Right atrium auricular region (tissue), 2 donors: ENCODE results near the gene CTAGE4. TPM values are rescaled to one million over a fixed set of nuclear protein-coding genes. Genes with fewer than 3 reads are reported as not detected.
"Not testable (repeated sequence)": the region's sequence is repeated elsewhere in the genome, so short reads cannot be mapped to it uniquely, and the experiment has no call there.

Source experiments
- DNase-seq: peaks from one replicate; pipeline ENCODE4 v3.0.0-alpha.2; 2019; ENCODE audit warnings: low spot score
- H3K27ac ChIP-seq, 2 donors: fragments of 200-600 bp; sonication (generic); 1 replicate in 1 of 2; 2 replicates in 1 of 2; pipeline ENCODE4 v1.5.1; 2016 to 2019
- H3K27me3 ChIP-seq, 2 donors: fragments of 200-600 bp; sonication (generic); one replicate each; pipeline versions ENCODE4 v1.5.1 to v1.6.0; 2017 to 2019
- H3K36me3 ChIP-seq: fragments of 200-600 bp; sonication (generic); one replicate; pipeline ENCODE4 v1.5.1; 2016
- H3K4me1 ChIP-seq, 2 donors: fragments of 200-600 bp; sonication (generic); one replicate each; pipeline versions ENCODE4 v1.5.1 to v1.6.0; 2017 to 2019
- H3K4me3 ChIP-seq, 2 donors: fragments of 200-600 bp; sonication (generic); 1 replicate in 1 of 2; 2 replicates in 1 of 2; pipeline ENCODE4 v1.5.1; 2017 to 2019; ENCODE audit warnings: mild to moderate bottlenecking in 1 of 2, moderate library complexity in 1 of 2
- H3K9me3 ChIP-seq, 2 donors: fragments of 200-600 bp; sonication (generic); one replicate each; pipeline ENCODE4 v1.5.1; 2019
- total RNA-seq, 2 donors: library from RNA; depleted of rRNA; stranded (reverse); fragments of >200 nt; gene quantifications; one replicate each; pipeline ENCODE4 v1.1.0, GENCODE V29; 2016

Gene CTAGE4
- total RNA-seq, 2 donors from 2014 or later: 0.59 to 0.90 TPM

GRCh38 chr7:144195212-144195872 lies 12.1 kb downstream of the CTAGE4 start, which contains the start of gene ARHGEF35:
ARHGEF35 (minus strand) TSS chr7:144195833; CDS start chr7:144188383, 7,450 bp downstream.
- H3K9me3 ChIP-seq, DNase-seq, H3K36me3 ChIP-seq, H3K4me3 ChIP-seq, H3K4me1 ChIP-seq, H3K27ac ChIP-seq, H3K27me3 ChIP-seq: not testable (repeated sequence)

GRCh38 chr7:144198934-144199333 lies 15.7 kb downstream of the CTAGE4 start:
- H3K4me1 ChIP-seq: not testable (repeated sequence)

DNA sequence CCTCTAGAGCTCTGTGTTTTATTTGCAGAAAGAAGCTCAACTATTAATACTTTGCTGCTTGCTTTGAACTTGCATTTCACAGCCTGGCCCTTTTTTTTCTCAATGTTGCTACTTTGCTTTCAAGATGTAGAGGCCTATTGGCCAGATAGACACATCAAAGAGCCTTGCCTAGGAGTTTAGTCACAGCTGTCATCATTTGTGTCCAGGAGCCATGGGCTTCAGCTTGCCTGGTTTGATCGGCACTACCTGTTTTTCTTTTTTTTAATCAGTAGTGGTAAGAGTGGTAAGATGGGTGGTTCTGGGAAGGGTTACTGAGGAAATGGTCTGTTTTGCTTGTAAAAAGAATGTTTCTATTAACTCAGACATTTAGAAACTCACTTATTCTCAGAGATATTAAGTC lies 18.7 kb downstream of the CTAGE4 start:
- not testable (repeated sequence) for H3K27ac ChIP-seq, H3K9me3 ChIP-seq, H3K4me3 ChIP-seq, H3K36me3 ChIP-seq, H3K4me1 ChIP-seq, H3K27me3 ChIP-seq, DNase-seq

More at GRCh38 chr7:144198934-144199333, 15.7 kb downstream of the CTAGE4 start:
- H3K27ac ChIP-seq, DNase-seq, H3K36me3 ChIP-seq, H3K27me3 ChIP-seq, H3K4me3 ChIP-seq, H3K9me3 ChIP-seq: not testable (repeated sequence)

- H3K9me3 ChIP-seq, H3K4me1 ChIP-seq, H3K27me3 ChIP-seq, H3K4me3 ChIP-seq, H3K27ac ChIP-seq, DNase-seq, H3K36me3 ChIP-seq: not testable (repeated sequence)
Measured at GRCh38 chr7:144203086-144203485, 19.8 kb downstream of the CTAGE4 start.

DNA sequence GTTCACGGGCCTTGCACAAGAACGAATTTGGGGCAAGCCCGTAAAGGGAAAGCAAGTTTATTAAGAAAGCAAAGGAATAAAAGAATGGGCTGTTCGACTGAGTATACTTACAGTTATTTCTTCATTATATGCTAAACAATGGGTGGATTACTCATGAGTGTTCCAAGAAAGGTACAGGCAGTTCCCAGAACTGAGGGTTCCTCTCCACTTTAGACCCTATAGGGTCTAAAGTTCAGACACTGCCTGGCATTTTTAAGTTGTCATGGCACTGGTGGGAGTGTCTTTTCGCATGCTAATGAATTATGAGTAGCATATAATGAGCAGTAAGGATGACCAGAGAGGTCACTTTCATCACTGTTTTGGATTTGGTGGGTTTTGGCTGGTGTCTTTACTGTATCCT lies 22.0 kb downstream of the CTAGE4 start:
- H3K27me3 ChIP-seq, H3K4me3 ChIP-seq, H3K36me3 ChIP-seq, H3K9me3 ChIP-seq, H3K27ac ChIP-seq, DNase-seq, H3K4me1 ChIP-seq: not testable (repeated sequence)

GRCh38 chr7:144217200-144217599 lies 33.9 kb downstream of the CTAGE4 start:
- not testable (repeated sequence) for H3K27ac ChIP-seq, H3K4me1 ChIP-seq, H3K27me3 ChIP-seq, H3K36me3 ChIP-seq, H3K4me3 ChIP-seq, DNase-seq, H3K9me3 ChIP-seq

DNA sequence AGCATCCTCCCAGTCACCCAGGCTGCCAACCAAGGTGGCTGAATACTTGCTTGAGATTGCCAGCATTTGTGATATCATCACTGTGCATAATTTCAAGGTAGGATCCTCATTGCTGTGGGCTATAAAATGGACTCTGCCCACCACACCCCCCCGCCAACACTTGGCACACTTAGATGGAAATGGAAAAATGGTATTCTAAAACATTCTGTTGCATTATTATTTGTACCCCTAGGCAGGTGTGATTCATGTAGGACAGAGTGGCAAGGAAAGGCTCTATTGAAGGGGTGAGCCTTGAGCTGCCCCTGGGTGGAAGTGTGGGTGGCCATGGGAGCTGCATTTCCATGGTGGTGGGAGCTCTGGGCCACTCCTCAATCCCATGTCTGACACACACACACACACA lies 35.3 kb downstream of the CTAGE4 start:
- H3K4me3 ChIP-seq, H3K36me3 ChIP-seq, H3K9me3 ChIP-seq, H3K4me1 ChIP-seq, H3K27me3 ChIP-seq, DNase-seq, H3K27ac ChIP-seq: not testable (repeated sequence)

GRCh38 chr7:144219149-144219548 lies 35.9 kb downstream of the CTAGE4 start:
- H3K9me3 ChIP-seq, H3K27me3 ChIP-seq, DNase-seq, H3K4me3 ChIP-seq, H3K36me3 ChIP-seq, H3K27ac ChIP-seq, H3K4me1 ChIP-seq: not testable (repeated sequence)

DNA sequence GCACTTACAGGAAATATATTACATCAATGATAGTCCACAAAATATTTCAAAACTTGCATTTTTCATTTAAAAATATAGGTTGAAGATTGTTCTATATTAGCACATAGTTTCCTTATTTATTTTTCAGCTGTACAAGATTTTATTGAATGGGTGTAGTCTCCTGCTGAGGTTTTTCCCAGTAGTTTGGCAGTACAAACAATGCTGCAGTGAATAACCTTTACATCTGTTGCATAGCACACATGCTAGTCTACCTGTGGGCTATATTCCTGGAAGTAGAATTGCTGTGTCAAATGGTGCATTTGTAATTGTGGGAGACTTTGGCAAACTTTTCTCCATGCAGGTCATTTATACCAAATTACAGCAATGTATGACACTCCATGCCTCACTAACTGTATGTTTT lies 37.3 kb downstream of the CTAGE4 start:
- H3K4me1 ChIP-seq, H3K9me3 ChIP-seq, H3K4me3 ChIP-seq, DNase-seq, H3K27ac ChIP-seq, H3K36me3 ChIP-seq, H3K27me3 ChIP-seq: not testable (repeated sequence)

DNA sequence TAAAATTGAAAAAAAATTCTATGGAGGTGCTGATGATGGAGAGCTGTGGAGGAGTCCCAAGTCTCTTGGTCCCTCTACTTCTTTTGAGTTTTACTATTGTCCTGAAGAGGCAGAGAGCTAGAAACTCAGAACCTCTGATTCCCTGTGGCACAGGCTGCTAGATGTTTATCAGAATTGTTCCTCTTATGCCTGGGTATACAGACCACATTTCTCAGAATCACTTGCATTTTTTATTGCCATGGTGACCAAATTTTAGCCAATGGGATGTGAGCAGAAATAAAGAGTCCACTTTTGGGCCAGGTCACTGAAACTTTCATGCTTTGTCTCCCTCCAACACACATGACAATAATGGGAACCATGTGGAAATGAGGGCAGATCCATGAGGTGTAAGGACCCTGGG lies 40.4 kb downstream of the CTAGE4 start:
- not testable (repeated sequence) for H3K36me3 ChIP-seq, DNase-seq, H3K27me3 ChIP-seq, H3K9me3 ChIP-seq, H3K27ac ChIP-seq, H3K4me3 ChIP-seq, H3K4me1 ChIP-seq

DNA sequence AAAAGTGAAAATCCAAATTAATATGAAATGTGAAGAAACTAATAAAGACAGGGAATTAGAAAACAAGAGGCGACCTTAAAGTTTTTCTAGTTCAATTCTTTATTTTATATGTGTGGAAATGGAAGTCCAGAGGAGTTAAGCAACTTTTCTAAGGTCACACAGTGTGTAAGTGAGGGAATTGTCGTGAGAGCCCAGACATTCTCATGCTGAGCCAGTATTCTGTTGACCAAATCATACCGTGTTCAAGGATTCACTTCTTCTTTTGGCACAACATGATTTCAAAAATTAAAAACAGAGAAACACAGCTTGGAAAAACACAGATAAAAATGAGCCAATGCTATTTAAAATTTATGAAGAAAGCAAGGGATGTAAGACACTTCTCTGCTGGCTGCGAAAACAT lies 43.6 kb downstream of the CTAGE4 start:
- not testable (repeated sequence) for H3K36me3 ChIP-seq, H3K27me3 ChIP-seq, H3K4me3 ChIP-seq, DNase-seq, H3K9me3 ChIP-seq, H3K27ac ChIP-seq, H3K4me1 ChIP-seq

GRCh38 chr7:144228810-144229209 lies 45.5 kb downstream of the CTAGE4 start:
- not testable (repeated sequence) for H3K27ac ChIP-seq, H3K9me3 ChIP-seq, H3K4me3 ChIP-seq, H3K27me3 ChIP-seq, H3K36me3 ChIP-seq, DNase-seq, H3K4me1 ChIP-seq

DNA sequence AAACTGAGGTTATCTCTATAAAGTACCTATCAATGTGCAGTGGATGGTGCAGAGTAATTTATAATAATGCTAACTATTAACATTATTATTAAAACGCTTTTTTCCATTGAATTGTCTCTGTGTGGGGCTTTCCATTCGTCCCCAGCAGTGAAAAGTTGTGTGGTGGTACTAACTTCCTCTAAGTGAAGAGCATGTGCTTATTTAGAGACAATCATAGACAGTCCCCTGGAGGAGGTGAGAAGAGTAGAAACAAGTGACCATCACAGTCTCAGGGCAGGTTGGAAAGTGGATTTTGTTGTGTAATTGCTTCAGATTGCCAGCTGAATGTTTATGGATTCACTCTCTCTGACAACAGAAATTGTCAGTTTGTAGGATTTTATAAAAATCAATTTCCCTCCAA lies 47.8 kb downstream of the CTAGE4 start:
- H3K27ac ChIP-seq, DNase-seq, H3K9me3 ChIP-seq, H3K4me3 ChIP-seq, H3K4me1 ChIP-seq, H3K36me3 ChIP-seq, H3K27me3 ChIP-seq: not testable (repeated sequence)

DNA sequence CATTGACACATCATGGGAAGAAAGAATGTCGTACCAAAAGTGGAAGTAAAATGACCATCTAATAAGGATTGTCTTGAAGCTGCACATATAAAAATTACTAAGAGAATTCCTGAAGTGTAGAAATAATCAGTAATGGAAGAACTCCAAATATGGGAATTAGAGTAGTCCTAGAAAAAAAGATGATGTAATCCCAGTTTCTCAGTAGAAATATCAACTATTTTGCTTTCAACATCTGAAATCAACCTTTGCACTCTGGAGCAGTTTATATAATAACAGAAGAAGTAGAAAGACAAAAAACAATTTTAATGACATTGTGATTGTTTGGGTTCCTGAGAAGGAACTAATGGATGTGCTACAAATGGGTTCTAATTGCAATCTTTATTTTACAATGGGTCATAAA lies 49.8 kb downstream of the CTAGE4 start:
- H3K27me3 ChIP-seq, H3K9me3 ChIP-seq, DNase-seq, H3K4me3 ChIP-seq, H3K27ac ChIP-seq, H3K36me3 ChIP-seq, H3K4me1 ChIP-seq: not testable (repeated sequence)
